Measurements from ENCODE around the gene FCHSD2.
"Not testable (repeated sequence)": the region's sequence is repeated elsewhere in the genome, so short reads cannot be mapped to it uniquely, and the experiment has no call there.

FCHSD2 gene

DNA sequence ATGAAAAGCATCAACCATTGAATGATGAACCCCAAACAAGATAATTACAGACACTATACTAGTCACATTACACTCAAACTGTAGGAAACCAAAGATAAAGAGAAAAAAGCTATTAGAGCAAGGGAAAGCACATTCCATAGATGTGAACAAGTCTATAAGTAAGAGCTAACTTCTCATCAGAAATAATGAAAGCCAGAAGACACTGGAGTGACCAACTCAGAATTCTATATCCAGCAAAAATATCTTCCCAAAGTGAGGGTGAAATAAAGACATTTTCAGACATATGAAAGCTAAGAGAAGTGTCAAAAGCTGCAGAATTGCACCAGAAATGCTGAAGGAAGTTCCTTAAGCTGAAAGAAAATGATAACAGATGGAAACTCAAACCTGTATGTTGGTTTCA lies 17.3 kb downstream of the FCHSD2 start:
- Histone ChIP-seq H3K4me3 (ENCODE audit: low read depth, low read length) (no peak overlapping the region), H3K9me3 (ENCODE audit: control insufficient read depth, insufficient read depth, low read depth, low read length) (no peaks in the 10 kb centered on the region), H3K4me1 (ENCODE audit: control insufficient read depth, insufficient read depth, low read length) (peaks cover 8% of the 10 kb centered on the region; the same call in 1 of the 2 replicates), H3K36me3 (ENCODE audit: control insufficient read depth in 2 of 2, insufficient read depth in 1 of 2, low read length in 2 of 2) (peaks cover 0 to 9% of the 10 kb centered on the region in 2 experiments; a peak in 1 of 3 replicates), H3K27ac (ENCODE audit: extremely low read depth, low read depth, low read length) (no peak overlapping the region)
- ChIA-PET POLR2A (interaction anchor here (1.1 kb wide), 1 partner anchor 11 kb away, joined by 3 read pairs; no protein-coding TSS in a partner anchor), CTCF (interaction anchor here (1.2 kb wide), 1 partner anchor 18 kb away, joined by 3 read pairs; no protein-coding TSS in a partner anchor)
- TF ChIP-seq, protein P1, sequence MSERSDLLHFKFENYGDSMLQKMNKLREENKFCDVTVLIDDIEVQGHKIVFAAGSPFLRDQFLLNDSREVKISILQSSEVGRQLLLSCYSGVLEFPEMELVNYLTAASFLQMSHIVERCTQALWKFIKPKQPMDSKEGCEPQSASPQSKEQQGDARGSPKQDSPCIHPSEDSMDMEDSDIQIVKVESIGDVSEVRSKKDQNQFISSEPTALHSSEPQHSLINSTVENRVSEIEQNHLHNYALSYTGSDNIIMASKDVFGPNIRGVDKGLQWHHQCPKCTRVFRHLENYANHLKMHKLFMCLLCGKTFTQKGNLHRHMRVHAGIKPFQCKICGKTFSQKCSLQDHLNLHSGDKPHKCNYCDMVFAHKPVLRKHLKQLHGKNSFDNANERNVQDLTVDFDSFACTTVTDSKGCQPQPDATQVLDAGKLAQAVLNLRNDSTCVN (tag by site-specific recombination; optimal IDR thresholded peaks at IDR 0.05): no peak
- TF ChIP-seq ZNF830 (tag by site-specific recombination; IDR thresholded peaks at IDR 0.05; ENCODE audit: low read depth) (no peak), ZNF610 (tag by site-specific recombination; IDR thresholded peaks at IDR 0.05; ENCODE audit: borderline replicate concordance) (no peak), SETDB1 (IDR thresholded peaks at IDR 0.05; ENCODE audit: insufficient read length, low read length) (peak; percentile 86)

DNA sequence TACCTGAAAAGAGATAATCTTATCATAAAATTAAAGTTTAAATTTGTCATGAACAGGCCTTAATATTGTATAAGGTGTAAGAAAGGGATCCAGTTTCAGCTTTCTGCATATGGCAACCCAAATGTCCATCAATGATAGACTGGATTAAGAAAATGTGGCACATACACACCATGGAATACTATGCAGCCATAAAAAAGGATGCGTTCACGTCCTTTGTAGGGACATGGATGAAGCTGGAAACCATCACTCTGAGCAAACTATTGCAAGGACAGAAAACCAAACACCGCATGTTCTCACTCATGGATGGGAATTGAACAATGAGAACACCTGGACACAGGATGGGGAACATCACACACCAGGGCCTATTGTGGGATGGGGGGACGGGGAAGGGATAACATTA lies 18.2 kb downstream of the FCHSD2 start:
- H3K27ac ChIP-seq (ENCODE audit: extremely low read depth, low read depth, low read length); H3K4me3 ChIP-seq (ENCODE audit: low read depth, low read length); H3K4me1 ChIP-seq (ENCODE audit: control insufficient read depth, insufficient read depth, low read length); H3K36me3 ChIP-seq (ENCODE audit: control insufficient read depth in 2 of 2, insufficient read depth in 1 of 2, low read length in 2 of 2); H3K9me3 ChIP-seq (ENCODE audit: control insufficient read depth, insufficient read depth, low read depth, low read length); POLR2A ChIA-PET; CTCF ChIA-PET: not testable (repeated sequence)
- TF ChIP-seq ZNF146 (tag by site-specific recombination; IDR thresholded peaks at IDR 0.05): peak; percentile 90

GRCh38 chr11:73121692-73122091 lies 20.4 kb downstream of the FCHSD2 start:
- H3K4me1 ChIP-seq (ENCODE audit: control insufficient read depth, insufficient read depth, low read length): peaks cover 8% of the 10 kb centered on the region; the same call in 1 of the 2 replicates
- POLR2A ChIA-PET: interaction anchor here (1.0 kb wide), 1 partner anchor 21 kb away, joined by 3 read pairs; no protein-coding TSS in a partner anchor
- H3K27ac ChIP-seq (ENCODE audit: extremely low read depth, low read depth, low read length): no peak overlapping the region
- peaks cover 0 to 9% of the 10 kb centered on the region in 2 experiments; a peak in 1 of 3 replicates for H3K36me3 ChIP-seq (ENCODE audit: control insufficient read depth in 2 of 2, insufficient read depth in 1 of 2, low read length in 2 of 2)
- TF ChIP-seq PRDM6 (tag by site-specific recombination; IDR thresholded peaks at IDR 0.05) (peak; percentile 58), TCF7L2 (IDR thresholded peaks at IDR 0.05; ENCODE audit: borderline replicate concordance, low read depth, low read length) (no peak)
- no peak overlapping the region for H3K4me3 ChIP-seq (ENCODE audit: low read depth, low read length)
- CTCF ChIA-PET: interaction anchor here (0.6 to 1.3 kb wide), 5 partner anchors 9 to 358 kb away, joined by 3 to 4 read pairs (median 3); no protein-coding TSS in a partner anchor
- H3K9me3 ChIP-seq (ENCODE audit: control insufficient read depth, insufficient read depth, low read depth, low read length): no peaks in the 10 kb centered on the region

DNA sequence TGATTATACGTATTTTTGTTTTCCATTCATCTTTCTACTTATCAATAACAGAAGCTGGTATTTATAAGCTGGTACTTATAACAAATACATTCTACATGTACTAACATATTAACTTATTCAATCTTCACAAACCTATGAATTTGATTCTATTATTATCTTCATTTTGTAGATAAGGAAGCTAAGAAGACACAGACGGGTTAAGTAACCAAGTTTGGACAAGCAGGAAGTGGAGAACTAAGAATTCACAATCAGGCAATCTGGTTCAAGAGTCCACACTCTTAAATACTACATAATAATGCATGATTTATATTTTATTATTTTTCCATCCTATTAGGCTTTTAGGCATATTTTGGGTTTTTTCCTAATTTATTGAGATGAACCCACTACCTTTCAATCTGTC lies 25.0 kb downstream of the FCHSD2 start:
- Histone ChIP-seq H3K27ac (ENCODE audit: extremely low read depth, low read depth, low read length) (no peak overlapping the region), H3K4me3 (ENCODE audit: low read depth, low read length) (no peak overlapping the region), H3K4me1 (ENCODE audit: control insufficient read depth, insufficient read depth, low read length) (peaks cover 8% of the 10 kb centered on the region; the same call in 1 of the 2 replicates), H3K36me3 (ENCODE audit: control insufficient read depth in 2 of 2, insufficient read depth in 1 of 2, low read length in 2 of 2) (peaks cover 0 to 3% of the 10 kb centered on the region in 2 experiments; a peak in 1 of 3 replicates), H3K9me3 (ENCODE audit: control insufficient read depth, insufficient read depth, low read depth, low read length) (no peaks in the 10 kb centered on the region)
- POLR2A ChIA-PET: no interaction called here
- TF ChIP-seq IKZF3 (tag by site-specific recombination; IDR thresholded peaks at IDR 0.05): no peak
- no peak for TF ChIP-seq ZNF140 (tag by site-specific recombination; IDR thresholded peaks at IDR 0.05)
- TF ChIP-seq ZNF302 (tag by site-specific recombination; IDR thresholded peaks at IDR 0.05; ENCODE audit: low read depth): no peak
- no peak for TF ChIP-seq ZBTB48 (tag by site-specific recombination; IDR thresholded peaks at IDR 0.05)
- no peak for TF ChIP-seq ZNF629 (tag by site-specific recombination; IDR thresholded peaks at IDR 0.05)
- no peak for TF ChIP-seq ZNF175 (tag by site-specific recombination; IDR thresholded peaks at IDR 0.05)
- TF ChIP-seq ZBTB49 (tag by site-specific recombination; IDR thresholded peaks at IDR 0.05; ENCODE audit: low read depth): no peak
- CTCF ChIA-PET: interaction anchor here (0.6 to 0.7 kb wide), 3 partner anchors 14 to 60 kb away, joined by 3 to 4 read pairs (median 4); no protein-coding TSS in a partner anchor

Measured in HEK293 (cell line).